HG03432 (cell line): ENCODE results near the gene DOLPP1.

ENCODE experiments used
- ATAC-seq: cut with Tn5 transposase; IDR thresholded peaks from one replicate; pipeline ENCODE4 v1.9.1; 2021; ENCODE audit warnings: mild to moderate bottlenecking, moderate library complexity; ENCODE audit not compliant: unreplicated experiment

The DOLPP1 gene

DNA sequence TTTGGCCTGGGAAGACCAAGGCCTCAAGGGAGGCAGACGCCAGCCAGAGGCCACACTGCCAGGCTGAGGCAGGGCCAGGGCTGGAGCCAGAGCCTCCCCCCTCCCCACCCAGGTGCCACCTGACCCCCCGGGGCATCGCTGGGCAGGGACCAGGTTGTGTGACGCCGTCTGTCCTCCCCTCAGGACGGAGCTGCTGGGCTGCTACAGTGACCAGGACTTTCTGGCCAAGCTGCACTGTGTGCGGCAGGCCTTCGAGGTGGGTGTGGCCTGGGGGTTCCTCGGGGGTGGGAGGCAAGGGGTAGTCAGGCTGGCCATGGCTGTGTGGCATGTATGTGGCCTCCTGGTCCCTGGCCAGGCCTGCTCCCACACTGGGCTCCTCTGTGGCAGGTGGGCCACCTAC, 17.9 kb upstream of the DOLPP1 start:
- ATAC-seq, result no peak

GRCh38 chr9:129064499-129064908, 16.4 kb upstream of the DOLPP1 start:
- ATAC-seq, result no peak

DNA sequence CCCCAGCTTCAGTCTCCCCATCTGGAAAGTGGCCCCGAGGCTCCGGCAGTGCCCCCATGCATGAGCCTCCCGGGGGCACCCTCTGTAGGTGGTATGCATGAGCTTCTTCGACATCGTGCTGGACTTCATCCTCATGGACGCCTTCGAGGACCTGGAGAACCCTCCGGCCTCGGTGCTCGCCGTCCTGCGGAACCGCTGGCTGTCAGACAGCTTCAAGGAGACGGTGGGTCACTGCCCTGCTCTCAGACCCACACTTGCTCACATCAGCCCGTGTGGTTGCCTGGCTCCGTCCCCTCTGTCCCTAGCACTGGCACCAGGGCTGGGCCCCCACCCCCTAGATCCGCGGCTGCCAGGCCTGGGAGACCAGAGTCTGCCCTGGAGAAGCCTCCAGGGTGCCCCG, 12.8 kb upstream of the DOLPP1 start:
- ATAC-seq, result no peak

DNA sequence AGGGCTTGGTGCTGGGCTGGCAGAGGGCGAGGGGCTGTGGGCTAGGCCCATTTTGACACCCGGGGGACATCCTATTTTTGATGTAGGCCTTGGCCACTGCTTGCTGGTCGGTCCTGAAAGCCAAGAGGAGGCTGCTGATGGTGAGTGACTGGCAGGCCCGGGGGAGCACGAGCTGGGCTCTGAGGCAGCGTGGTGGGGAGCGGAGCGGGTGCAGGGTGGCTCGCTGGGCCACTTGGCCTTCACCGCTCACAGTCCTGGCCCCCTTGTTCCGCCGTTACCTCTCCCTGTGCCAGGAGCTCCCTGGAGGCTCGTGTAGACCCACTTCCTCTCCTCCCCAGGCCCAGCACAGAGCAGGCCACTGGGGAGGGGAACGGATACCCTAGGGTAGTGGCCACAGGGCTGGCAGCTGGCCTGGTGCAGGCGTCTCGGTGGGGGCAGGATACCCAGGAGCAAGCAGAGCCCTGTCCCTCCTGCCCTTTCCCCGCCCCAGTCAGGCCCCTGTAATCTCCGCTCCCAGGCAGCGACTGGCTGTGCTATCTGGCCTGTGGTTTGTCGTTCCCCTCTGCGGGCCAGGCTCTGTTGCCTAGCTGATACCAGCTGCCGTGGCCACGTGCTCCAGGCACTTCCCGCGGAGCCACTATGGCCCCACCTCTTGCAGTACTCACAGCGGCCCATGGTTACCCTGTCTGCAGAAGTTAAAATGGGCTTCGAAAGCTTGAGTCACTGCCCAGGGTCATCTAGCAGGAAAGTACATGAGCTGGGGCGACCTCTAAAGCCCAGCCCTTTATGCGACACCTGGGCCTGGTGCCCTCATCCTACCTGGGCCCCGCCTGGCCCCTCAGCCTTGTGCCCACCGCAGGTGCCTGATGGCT, 11.7 kb upstream of the DOLPP1 start:
- ATAC-seq, result peak; percentile 73

DNA sequence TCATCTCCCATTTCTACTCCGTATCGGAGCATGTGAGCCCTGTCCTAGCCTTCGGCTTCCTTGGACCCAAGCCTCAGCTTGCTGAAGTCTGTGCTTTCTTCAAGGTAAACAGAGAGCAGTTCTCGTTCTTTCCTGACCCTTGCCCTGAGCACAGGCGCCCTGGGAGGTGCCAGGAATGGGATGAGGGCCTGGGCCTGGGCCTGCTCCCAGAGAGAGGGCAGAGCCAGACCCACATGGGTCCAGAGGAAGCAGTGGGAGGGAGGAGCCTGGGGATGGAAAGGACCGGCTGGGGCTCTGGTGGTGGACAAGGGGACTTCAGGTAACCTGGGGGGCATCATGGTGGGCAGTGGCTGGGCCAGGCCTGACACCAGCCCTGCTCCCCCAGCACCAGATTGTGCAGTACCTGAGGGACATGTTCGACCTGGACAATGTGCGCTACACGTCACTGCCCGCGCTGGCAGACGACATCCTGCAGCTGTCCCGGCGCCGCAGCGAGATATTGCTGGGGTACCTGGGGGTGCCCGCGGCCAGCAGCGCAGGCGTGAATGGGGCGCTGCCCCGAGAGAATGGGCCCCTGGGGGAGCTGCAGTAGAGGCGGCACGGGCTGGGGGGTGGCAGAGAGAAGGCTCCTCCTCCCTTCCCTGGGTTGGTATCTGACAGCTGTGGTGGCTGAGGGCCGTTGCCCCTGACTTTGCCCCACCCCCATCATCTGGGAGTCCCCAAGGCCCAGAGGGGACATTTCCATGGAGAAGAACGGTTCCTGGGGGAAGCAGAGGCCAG, 10.9 kb upstream of the DOLPP1 start:
- no peak for ATAC-seq

GRCh38 chr9:129070696-129071525, 10.0 kb upstream of the DOLPP1 start:
- no peak for ATAC-seq

GRCh38 chr9:129071526-129072126, 9.3 kb upstream of the DOLPP1 start:
- ATAC-seq, result no peak

DNA sequence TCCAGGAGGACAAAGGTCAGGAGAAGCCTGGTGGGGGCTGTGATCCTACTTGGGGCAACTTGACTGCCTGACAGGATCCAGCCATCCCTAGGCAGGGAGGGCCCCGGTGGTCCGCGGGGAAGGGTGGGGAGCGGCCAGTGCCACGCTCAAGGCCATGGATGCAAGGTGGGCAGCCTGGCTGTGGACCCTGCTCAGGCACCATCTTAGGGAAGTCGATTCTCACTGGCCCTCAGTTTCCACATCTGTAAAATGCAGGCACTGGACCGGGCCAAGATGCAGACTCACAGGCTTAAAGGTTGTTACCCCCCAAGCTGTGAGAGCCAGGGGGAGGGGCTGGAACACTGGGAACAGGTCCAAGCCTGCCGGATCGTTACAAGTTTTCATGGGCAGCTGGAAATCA, 8.7 kb upstream of the DOLPP1 start:
- ATAC-seq, result no peak

GRCh38 chr9:129073404-129073803, 7.5 kb upstream of the DOLPP1 start:
- no peak for ATAC-seq

DNA sequence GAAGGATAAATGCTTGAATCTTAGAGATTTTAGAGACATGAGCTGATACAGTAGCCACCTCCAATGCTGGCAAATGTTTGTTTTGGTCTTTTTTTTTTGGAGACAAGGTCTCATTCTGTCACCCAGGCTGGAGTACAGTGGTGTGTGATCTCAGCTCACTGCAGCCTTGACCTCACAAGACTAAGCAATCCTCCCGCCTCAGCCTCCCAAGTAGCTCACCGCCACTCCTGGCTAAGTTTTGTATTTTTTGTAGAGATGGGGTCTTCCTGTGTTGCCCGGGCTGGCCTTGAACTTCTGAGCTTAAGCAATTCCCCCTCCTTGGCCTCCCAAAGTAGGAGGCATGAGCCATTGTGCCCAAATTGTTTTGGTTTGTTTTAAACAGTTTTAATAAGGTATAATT, 6.8 kb upstream of the DOLPP1 start:
- no peak for ATAC-seq

DNA sequence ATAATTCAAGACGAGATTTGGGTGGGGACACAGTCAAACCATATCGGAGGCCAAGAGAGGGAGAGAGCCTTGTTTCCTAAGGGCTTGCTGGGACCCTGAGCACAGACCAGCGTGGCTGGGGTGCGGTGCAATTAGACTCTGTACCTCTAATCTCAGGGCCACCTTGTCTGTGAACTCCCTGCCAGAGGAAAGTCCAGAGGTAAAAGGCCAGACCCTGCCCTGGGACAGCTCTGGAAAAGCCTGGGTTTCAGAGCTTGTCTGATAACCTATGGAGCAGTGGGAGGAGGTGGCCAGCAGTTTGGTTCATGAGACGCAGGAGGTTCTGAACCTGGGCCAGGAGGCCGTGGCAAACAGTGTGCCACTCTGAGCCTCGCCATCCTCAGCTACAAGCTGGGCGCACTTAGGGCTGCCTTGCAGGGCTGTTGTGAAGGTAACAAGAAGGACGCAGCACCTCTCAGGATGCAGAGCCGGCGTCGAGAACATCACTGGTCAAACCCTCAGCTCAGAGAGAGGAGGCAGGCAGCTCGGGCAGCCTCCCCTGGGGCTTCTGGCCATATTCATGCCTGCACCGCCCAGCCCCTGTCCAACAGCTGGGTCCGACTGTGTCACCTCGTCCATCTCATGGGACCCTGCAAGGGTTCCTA, 4.8 kb upstream of the DOLPP1 start:
- no peak for ATAC-seq

DNA sequence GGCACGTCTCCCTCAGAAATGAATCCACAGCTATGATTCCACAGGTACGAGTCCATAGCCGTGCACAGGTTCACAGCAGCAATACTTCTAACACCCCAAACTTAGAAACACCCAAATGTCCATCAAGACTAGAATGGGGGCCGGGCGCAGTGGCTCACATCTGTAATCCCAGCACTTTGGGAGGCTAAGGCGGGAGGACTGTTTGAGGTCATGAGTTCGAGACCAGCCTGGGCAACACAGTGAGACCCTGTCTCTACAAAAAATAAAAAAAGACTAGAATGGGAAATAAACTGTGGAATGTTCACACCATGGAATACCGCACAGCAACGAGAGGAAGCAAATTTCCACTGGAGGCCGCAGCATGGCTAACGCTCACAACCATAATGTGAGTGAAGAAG, 4.3 kb upstream of the DOLPP1 start:
- ATAC-seq, result no peak

DNA sequence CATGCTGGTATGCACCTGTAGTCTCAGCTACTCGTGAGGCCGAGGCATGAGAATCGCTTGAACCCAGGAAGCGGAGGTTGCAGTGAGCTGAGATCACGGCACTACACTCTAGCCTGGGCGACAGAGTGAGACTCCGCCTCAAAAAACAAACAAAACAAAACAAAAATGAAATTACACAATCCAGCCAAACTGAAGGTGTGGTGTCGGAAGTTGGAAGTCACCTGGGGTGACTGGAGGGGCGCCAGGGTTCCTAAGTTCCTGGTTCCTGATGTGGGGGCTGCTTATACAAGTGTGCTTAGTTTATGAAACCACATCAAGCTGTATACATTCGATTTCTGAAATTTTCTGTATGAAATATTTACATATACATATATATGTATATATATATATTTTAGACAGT, 3.7 kb upstream of the DOLPP1 start:
- no peak for ATAC-seq

- ATAC-seq, result no peak
Measured at GRCh38 chr9:129078691-129079503, 2.0 kb upstream of the DOLPP1 start.

DNA sequence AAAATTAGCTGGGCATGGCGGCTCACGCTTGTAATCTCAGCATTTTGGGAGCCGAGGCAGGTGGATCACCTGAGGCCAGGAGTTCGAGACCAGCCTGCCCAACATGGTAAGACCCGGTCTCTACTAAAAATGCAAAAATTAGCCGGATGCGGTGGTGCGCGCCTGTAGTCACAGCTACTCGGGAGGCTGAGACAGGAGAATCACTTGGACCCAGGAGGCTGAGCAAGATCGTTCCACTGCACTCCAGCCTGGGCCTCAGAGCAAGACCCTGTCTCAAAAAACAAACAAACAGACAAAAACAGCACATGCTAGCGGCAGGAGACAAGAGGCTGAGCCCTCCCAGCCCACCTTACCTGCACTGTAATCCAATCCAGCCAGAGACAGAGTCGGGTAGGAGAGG, 1.1 kb upstream of the DOLPP1 start:
- no peak for ATAC-seq

DNA sequence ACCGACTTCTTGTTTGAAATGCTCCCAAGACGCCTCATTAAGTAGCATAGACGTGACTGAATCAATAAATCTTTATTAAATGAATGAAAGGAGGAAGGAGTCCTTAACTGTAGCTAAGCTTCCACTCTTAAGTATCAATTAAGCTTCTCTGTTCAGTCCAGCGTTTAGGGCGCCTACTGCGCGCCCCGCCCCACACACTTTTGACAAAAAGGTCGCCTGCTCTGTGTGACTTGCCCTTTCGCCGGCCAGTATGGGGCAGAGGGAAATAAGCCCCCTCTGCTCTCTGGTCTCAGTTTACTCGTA, 662 bp upstream of the DOLPP1 start:
- no peak for ATAC-seq

DNA sequence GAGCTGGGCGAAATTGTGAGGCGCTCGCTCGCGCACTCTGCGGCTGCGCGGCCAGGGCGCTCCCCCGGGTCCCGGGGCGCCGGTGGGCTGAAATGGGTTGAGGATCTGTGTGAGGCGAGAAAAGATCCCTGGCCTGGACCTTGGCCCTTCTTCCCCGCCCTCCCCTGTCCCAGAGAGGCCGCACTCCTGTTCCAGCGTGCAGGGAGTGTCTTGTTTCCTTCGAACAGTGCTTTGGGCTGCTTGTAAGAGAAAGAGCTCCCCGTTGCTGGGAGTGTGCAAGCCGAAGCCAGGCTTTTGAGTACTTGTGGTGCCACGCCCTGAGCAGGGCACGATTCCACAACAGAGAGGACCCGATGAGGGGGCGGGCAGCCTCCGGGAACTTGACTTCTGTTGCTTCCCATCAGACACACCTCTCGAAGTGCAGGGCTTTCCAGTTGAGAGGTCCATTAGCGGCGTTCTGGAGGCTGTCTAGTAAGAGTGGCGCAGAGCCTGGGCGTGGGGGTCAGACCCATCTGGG, 535 bp downstream of the DOLPP1 start:
- ATAC-seq, result peak; percentile 1

DNA sequence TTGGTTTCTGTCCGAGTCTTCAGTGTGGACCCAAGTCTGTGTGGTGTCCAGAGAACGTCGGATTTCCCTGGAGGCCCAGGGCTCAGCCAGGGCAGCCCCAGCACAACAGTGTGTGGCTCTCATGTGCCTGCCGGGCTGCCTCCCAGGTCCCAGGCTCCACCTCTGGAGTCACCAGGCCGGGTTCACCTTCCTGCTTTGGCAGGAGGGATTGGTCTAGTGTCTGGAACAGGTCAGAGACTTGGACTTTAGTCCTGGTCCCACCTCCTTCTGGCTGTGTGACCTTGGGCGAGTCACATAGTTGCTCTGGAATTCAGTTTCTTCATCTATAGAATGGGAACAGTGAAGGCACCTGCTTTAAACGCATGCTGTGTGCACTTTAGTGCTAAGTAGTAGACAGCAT, 3.2 kb downstream of the DOLPP1 start:
- no peak for ATAC-seq

GRCh38 chr9:129089246-129089645, 8.3 kb downstream of the DOLPP1 start:
- no peak for ATAC-seq
